ENCODE results near the gene ADPRM.
"Not testable (repeated sequence)": the region's sequence is repeated elsewhere in the genome, so short reads cannot be mapped to it uniquely, and the experiment has no call there.

ADPRM gene

DNA sequence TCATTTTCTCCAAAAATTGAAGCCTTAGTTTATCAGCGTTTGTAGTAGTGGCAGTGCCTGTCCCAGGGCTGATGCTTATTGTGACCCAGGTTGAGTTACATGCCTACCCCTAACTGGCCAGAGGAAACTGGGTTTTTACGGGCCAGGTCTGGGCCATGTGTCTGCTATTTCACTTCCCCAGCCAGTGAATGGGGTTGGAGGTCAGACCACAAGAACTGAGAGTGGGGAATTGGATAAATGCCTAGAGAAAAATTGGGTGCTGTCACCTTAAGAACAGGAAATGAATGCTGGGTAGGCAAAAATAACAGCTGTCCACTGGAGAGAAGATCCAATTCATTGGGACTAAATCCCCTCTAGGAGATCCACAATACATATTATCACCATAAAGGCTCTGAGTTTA is 5.2 kb downstream of the ADPRM start:
- no peak for DNase-seq

DNA sequence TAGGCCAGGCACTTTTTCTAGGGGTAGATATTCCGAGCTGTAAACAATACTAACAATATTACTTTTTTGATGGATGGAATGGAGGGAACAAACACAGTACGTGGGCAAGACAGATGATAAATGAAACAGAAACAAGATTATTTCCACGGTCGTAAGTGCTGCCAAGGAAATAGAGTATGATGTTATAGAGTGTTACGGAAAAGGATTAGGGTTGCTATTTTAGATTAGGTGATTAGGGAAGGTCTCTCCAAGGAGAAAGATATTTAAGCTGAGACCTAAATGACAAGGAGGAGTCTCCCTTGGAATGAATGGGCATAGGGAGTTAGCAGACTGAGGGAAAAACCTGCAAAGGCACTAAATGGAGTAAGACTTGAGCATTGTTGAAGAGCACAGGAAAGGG is 8.3 kb downstream of the ADPRM start:
- DNase-seq, result no peak

DNA sequence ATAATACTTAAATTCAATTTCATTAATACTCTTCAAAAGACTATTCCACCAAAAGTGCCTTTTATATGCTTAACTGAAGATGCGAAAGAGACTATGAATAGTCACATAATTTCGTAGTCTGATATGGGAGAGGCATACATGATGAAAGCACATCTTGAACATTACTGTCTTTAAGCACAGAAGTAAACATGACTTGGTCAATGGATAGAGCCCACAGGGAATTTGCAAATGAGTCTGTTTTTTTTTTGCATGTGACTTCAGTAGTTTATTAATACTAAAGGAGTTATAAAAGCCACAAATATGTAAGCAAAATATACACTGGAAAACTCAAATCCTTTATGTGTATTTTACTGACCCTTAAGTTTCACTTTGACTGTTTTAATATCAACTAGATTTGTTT is 15.9 kb downstream of the ADPRM start:
- no peak for DNase-seq

DNA sequence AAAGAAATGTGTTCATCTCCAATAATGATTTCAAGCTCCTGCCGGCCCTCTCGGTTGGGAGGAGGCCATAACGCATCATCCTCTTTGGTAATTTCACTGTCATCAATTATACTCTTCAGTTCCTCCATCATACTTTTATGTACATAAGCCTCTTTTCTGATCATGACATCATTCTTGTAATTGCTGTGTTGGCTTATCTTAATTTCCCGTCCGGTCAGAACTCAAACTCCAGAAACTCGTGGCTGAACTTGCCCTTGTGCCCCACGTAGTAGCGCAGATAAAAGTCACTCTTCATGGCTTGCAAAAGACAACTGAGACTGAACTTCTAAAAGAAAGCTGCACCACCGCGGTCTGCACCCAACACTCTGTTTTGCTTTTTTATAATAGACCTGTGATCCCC is 18.8 kb downstream of the ADPRM start:
- no peak for DNase-seq

GRCh38 chr17:10718547-10718946 is 21.2 kb downstream of the ADPRM start:
- DNase-seq, result no peak

- DNase-seq, result no peak
Observed at GRCh38 chr17:10724546-10725195, 27.3 kb downstream of the ADPRM start.

- no peak for DNase-seq
Observed at GRCh38 chr17:10725262-10725661, 27.9 kb downstream of the ADPRM start.

- DNase-seq, result no peak
Observed at GRCh38 chr17:10726196-10726595, 28.8 kb downstream of the ADPRM start.

GRCh38 chr17:10727192-10727591 is 29.8 kb downstream of the ADPRM start:
- DNase-seq, result no peak

GRCh38 chr17:10728331-10728892 is 31.0 kb downstream of the ADPRM start:
- DNase-seq, result no peak

DNA sequence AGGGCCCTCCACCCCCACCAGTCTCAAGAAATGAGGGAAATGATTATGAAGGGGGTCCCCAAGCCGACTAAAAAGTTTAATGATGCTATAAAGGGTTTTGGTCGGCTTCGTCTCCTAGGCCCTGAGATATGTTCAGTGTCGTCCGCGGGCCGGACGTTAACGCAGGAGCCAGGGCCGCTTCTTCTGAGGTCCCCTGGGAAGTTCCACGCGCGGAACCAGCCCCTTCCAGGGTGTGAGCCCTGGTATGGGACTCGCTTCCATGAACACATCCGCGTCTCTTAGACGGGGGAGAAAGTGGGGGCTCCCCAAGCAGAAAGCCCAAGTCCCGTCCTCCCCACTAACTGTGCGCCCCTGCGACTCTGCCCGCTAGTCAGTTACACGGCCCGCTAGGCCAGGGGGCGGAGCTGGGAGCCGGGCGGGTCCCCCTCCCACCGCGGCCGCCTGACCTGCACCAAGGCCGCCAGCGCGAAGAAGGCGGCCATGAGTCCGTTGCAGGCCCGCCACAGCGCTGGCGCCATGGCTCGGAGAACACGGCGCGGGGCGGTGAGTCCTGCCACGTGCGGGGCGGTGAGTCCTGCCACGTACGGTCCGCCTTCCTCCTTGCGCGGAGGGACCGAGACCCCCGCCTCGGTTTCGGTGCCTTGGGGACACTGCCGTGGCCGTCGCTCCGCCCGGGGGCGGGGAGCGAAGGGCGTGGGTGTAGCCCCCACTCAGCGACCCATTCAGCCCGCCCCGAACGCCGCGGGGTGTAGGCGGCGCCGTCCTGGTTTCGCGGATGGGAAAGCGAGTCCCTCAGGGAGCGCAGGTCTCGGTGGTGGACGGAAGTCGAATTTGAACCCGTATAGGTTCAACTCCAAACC is 32.2 kb downstream of the ADPRM start, which contains the start of gene TMEM220:
Gene TMEM220 (minus strand): TSS at position 690 of the 860 bp plus-strand sequence. CDS start 172 bp downstream, at position 518.
- peak; percentile 63 for DNase-seq

GRCh38 chr17:10730247-10730646 is 32.9 kb downstream of the ADPRM start:
- DNase-seq, result not testable (repeated sequence)

GRCh38 chr17:10731408-10731879 is 34.0 kb downstream of the ADPRM start:
- no peak for DNase-seq

GRCh38 chr17:10732121-10732520 is 34.7 kb downstream of the ADPRM start:
- not testable (repeated sequence) for DNase-seq

DNA sequence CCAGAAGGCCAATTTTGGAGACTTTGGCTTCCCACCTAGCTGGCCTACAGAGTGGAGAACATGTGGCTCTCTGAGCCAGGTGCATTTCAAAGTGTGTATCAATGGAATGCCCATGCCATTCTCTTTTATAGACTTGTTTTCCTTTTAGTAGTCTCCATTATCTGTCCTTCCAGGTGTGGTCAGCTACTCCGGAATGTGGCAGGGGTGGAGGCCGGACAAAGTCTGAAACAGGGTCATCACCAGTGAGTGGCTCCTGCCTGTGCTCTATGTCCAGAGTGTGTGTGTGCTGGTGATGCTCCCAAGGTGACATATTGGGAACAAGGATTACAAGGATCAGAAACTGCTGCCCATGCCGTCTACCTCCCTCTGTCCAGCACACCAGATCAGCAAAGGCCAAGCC is 36.3 kb downstream of the ADPRM start:
- DNase-seq, result no peak

DNA sequence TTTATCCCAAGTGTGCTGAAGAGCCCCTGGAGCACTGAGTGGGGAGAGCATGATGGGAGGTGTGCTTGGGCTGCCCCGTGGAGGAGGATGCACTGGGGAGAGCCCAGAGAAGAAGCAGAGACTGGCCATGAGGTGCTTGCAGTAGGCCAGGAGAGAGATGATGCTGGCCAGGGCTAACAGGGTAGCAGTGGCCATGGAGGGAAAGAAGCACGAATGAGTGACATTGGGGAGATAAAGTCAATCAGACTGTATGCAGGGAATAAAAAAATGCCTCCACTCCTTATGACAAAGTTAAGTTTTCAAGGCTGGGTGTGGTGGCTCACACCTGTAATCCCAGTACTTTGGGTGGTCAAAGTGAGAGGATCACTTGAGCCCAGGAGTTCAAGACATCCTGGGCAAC is 37.9 kb downstream of the ADPRM start:
- DNase-seq, result no peak

DNA sequence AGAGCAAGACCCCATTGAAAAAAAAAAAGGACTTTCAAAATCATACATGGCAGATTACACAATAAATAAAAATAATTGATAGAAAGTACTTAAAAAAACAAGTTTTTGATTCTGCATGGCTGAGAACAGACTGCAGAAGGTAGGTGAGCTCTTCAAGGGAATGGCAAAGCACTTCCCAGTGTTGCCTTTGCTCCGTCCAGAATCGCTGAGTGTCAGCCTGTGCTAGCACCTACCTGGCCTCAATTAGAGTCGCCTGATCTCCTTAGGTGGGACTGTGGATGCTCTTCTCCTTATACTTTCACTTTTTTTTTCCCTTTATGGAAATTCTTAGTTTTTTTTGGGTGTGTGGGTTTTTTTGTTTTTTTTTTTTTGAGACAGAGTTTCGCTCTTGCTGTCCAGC is 38.4 kb downstream of the ADPRM start:
- no peak for DNase-seq

DNA sequence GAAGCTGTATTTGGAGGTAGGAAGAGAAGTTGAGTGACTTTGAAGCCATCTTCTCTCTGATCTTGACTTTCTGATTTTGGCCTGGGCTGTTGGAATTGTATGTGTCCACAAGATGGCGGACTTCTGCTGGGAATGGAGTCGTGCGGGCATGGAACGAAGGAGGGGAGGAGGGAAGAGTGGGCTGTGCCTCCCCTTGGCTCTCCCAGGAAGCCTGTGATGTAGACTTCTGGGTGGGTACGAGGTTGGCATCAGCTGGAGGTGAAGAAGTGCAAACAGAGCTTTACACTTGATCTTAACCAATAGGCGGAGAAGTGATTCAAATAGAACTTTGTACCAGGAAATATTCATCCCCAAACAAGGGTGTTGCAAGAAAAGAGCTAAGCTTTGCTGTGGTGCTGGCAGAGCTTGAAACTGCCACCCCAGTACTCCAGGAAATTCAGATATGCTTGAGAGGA is 39.8 kb downstream of the ADPRM start:
- peak; percentile 39 for DNase-seq

DNA sequence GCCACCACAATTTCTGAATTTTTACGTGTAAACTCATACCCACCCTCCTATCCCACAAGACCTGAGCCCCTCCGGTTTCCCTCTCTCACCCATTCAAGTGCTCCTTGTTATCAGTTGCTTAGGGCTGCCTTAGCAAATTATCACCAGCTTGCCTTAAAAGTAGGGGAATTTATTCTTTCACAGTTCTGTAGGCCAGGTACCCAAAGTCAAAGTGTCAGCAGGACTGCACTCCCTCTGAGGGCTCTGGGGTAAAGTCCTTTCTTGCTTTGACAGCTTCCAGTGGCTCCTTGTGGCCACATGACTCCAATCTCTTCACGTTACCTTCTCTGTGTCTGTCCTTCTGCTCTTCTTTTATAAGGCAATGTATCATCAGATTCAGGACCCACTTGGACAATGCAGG is 40.3 kb downstream of the ADPRM start:
- no peak for DNase-seq

GRCh38 chr17:10738521-10739258 is 41.3 kb downstream of the ADPRM start:
- DNase-seq, result no peak

GRCh38 chr17:10739386-10739785 is 42.0 kb downstream of the ADPRM start:
- DNase-seq, result no peak

DNA sequence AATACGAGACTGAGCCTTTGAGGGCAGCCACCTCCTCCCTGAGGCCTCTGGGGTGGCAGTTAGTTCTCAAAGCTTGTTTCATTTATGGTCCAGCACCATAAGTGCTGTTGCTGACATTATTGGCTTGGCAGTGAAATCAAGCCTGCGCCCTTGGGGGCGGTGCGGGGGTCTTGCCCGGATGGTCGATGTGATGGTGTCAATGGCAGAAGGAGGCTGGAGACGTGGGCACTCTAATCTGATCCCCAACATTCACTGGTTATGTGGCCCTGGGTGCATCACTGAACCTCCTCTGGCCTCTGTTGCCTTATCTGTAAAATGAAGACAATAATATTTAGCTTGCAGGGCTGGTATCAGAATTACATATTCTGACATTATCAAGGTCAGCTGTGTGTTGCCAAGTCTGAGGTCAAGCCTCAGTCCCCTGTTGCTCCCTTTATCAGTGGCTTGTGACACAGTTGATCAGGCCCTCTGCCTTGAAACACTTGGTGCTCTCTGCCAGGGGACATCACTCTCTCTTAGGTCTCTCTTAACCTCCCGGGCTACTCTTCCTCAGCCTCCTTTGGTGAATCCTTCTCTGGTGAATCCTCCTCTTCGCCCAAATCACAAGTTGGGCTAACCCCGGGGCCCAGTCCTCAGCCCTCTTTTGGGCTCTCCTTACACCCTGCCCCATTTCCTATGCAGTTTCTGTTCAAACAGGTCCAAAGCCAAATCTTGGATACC is 44.2 kb downstream of the ADPRM start:
- no peak for DNase-seq
